SK-N-SH (cell line): ENCODE measurements around the gene DAB1. TPM values are rescaled to one million over a fixed set of nuclear protein-coding genes. Genes with fewer than 3 reads are reported as not detected.

Experiments
- CTCF ChIA-PET: fragments of 300-600, 350-600 bp; formaldehyde crosslinking; extraction: SDS; loops from one replicate; lab custom pipeline; 2021; lab: Yijun Ruan, JAX
- POLR2A ChIA-PET: fragments of 350-600 bp; sonication (Branson Sonifier 250); formaldehyde crosslinking; extraction: SDS; loops from one replicate; lab custom pipeline; 2020; ENCODE audit warnings: antibody characterized with exemption, inconsistent platforms; lab: Yijun Ruan, JAX
- DNase-seq: peaks from one replicate; pipeline ENCODE4 v3.0.0; 2012
- H2AFZ ChIP-seq: fragments of 200-600 bp; sonication (generic); 2 replicates; pipeline ENCODE4 v1.8.1; 2016; ENCODE audit warnings: antibody characterized with exemption, mild to moderate bottlenecking, low read depth
- H3F3A ChIP-seq: fragments of 200-600 bp; sonication (generic); replicated peaks from 2 replicates; pipeline ENCODE3; 2016; ENCODE audit warnings: antibody characterized with exemption, mild to moderate bottlenecking; ENCODE audit not compliant: insufficient read depth
- H3K27ac ChIP-seq, 2 experiments: fragments of 200-500 bp in 1 of 2; fragments of 200-600 bp in 1 of 2; sonication (Bioruptor generic) in 1 of 2; sonication (generic), shearing (Covaris generic) in 1 of 2; 2 replicates each; pipeline versions ENCODE4 v1.5.1 to v1.6.1; 2014 to 2016; ENCODE audit warnings: low read depth in 2 of 2, inconsistent platforms in 1 of 2, low read length in 1 of 2, mild to moderate bottlenecking in 1 of 2, mixed read lengths in 1 of 2
- H3K27me3 ChIP-seq: fragments of 200-600 bp; sonication (generic), shearing (Covaris generic); 2 replicates; pipeline ENCODE4 v1.6.1; 2016; ENCODE audit warnings: mixed run types; ENCODE audit not compliant: insufficient read depth
- H3K36me3 ChIP-seq, 2 experiments: fragments of 200-500 bp in 1 of 2; fragments of 200-600 bp in 1 of 2; sonication (Bioruptor generic) in 1 of 2; sonication (generic) in 1 of 2; replicated peaks in 1 of 2; 2 replicates each; pipeline versions ENCODE3 to v1.5.1; 2014 to 2016; ENCODE audit warnings: low read length in 1 of 2, mild to moderate bottlenecking in 1 of 2; ENCODE audit not compliant: insufficient read depth in 2 of 2, control insufficient read depth in 1 of 2
- H3K4me1 ChIP-seq, 2 experiments: fragments of 200-500 bp in 1 of 2; fragments of 200-600 bp in 1 of 2; sonication (Bioruptor generic) in 1 of 2; sonication (generic), shearing (Covaris generic) in 1 of 2; 2 replicates each; pipeline versions ENCODE4 v1.5.1 to v1.6.1; 2014 to 2016; ENCODE audit warnings: low read depth in 1 of 2, low read length in 1 of 2, mixed run types in 1 of 2; ENCODE audit not compliant: insufficient read depth in 2 of 2, control insufficient read depth in 1 of 2
- H3K4me2 ChIP-seq: fragments of 200-600 bp; sonication (generic), shearing (Covaris generic); 2 replicates; pipeline ENCODE4 v1.6.1; 2017; ENCODE audit warnings: mixed run types
- H3K4me3 ChIP-seq, 2 experiments: fragments of 200-500 bp in 1 of 2; fragments of 200-600 bp in 1 of 2; sonication (Bioruptor generic) in 1 of 2; sonication (generic), shearing (Covaris generic) in 1 of 2; 2 replicates each; pipeline versions ENCODE4 v1.5.1 to v1.8.1; 2014 to 2016; ENCODE audit warnings: low read depth in 2 of 2, inconsistent platforms in 1 of 2, low read length in 1 of 2, mild to moderate bottlenecking in 1 of 2, mixed read lengths in 1 of 2, moderate library complexity in 1 of 2
- H3K79me2 ChIP-seq: fragments of 200-600 bp; sonication (generic); 2 replicates; pipeline ENCODE4 v1.8.1; 2017; ENCODE audit warnings: mild to moderate bottlenecking; ENCODE audit not compliant: insufficient read depth
- H3K9ac ChIP-seq: fragments of 200-600 bp; sonication (generic); 2 replicates; pipeline ENCODE4 v1.6.1; 2017; ENCODE audit warnings: mixed run types
- H3K9me2 ChIP-seq: fragments of 200-600 bp; sonication (generic); 2 replicates; pipeline ENCODE4 v1.6.1; 2017; ENCODE audit warnings: mixed run types
- H3K9me3 ChIP-seq: fragments of 200-600 bp; sonication (generic); 2 replicates; pipeline ENCODE4 v1.6.1; 2017; ENCODE audit warnings: mixed run types, mild to moderate bottlenecking, moderate library complexity
- H4K20me1 ChIP-seq: fragments of 200-600 bp; sonication (generic); 2 replicates; pipeline ENCODE4 v1.6.1; 2017; ENCODE audit warnings: mild to moderate bottlenecking, mixed run types; ENCODE audit not compliant: insufficient read depth
- FOXM1 ChIP-seq: IDR thresholded peaks from 2 replicates; pipeline ENCODE4 v1.4.0; 2012; ENCODE audit warnings: low read depth, mild to moderate bottlenecking
- GABPA ChIP-seq: IDR thresholded peaks from 2 replicates; pipeline ENCODE4 v1.4.0; 2012; ENCODE audit warnings: low read depth, mild to moderate bottlenecking
- GATA2 ChIP-seq: sonication (generic); formaldehyde crosslinking; IDR thresholded peaks from 2 replicates; pipeline ENCODE4 v1.5.0; 2020; ENCODE audit warnings: mild to moderate bottlenecking, missing genetic modification reagents
- JUND ChIP-seq: IDR thresholded peaks from 2 replicates; pipeline ENCODE4 v1.4.0; 2012
- NFIC ChIP-seq: IDR thresholded peaks from 2 replicates; pipeline ENCODE4 v1.4.0; 2012; ENCODE audit warnings: borderline replicate concordance
- NRF1 ChIP-seq: IDR thresholded peaks from 2 replicates; pipeline ENCODE4 v1.6.1; 2012; ENCODE audit warnings: low read depth, mild to moderate bottlenecking, low read length
- POLR2AphosphoS5 ChIP-seq: IDR thresholded peaks from 2 replicates; pipeline ENCODE4 v1.6.1; 2012; ENCODE audit warnings: low read depth, low read length
- RXRA ChIP-seq: IDR thresholded peaks from 2 replicates; pipeline ENCODE4 v1.4.0; 2012; ENCODE audit warnings: low read depth, mild to moderate bottlenecking, borderline replicate concordance
- WGBS: methylation state at CpG from one replicate; pipeline ENCODE4 v1.1.6; 2017; ENCODE audit warnings: low lambda C conversion rate; 5-methylcytosine and 5-hydroxymethylcytosine counted together
- polyA plus RNA-seq, 3 experiments: library from polyadenylated mRNA; depleted of rRNA; stranded (reverse); fragments of >200 nt; gene quantifications; 2 replicates each; pipeline ENCODE4 v1.2.3, GENCODE V29; 2012
- TF ChIP-seq, protein P1 (sequence below): IDR thresholded peaks from 2 replicates; pipeline ENCODE4; 2012
- TF ChIP-seq, protein P2 (sequence below): fragments of 150-350 bp; IDR thresholded peaks from 2 replicates; pipeline ENCODE4 v1.6.1; 2016; ENCODE audit warnings: mild to moderate bottlenecking, low read depth, low read length
- TF ChIP-seq, protein P3 (sequence below): IDR thresholded peaks from 2 replicates; pipeline ENCODE4 v1.4.0; 2012; ENCODE audit warnings: low read depth, borderline replicate concordance
- TF ChIP-seq, protein P4 (sequence below): IDR thresholded peaks from 2 replicates; pipeline ENCODE4 v1.4.0; 2012; ENCODE audit warnings: low read depth
- TF ChIP-seq, protein P5 (sequence below): IDR thresholded peaks from 2 replicates; pipeline ENCODE4 v1.4.0; 2012; ENCODE audit warnings: low read depth, borderline replicate concordance
- TF ChIP-seq, protein P6 (sequence below): fragments of 200-600 bp; sonication (generic); IDR thresholded peaks from 2 replicates; pipeline ENCODE4 v1.6.1; 2017; ENCODE audit warnings: antibody characterized with exemption, mild to moderate bottlenecking, moderate library complexity

DAB1 gene
- polyA plus RNA-seq, 1 of the 3 experiments (the other 2 are of a cell fraction) = 2.9 TPM

DNA sequence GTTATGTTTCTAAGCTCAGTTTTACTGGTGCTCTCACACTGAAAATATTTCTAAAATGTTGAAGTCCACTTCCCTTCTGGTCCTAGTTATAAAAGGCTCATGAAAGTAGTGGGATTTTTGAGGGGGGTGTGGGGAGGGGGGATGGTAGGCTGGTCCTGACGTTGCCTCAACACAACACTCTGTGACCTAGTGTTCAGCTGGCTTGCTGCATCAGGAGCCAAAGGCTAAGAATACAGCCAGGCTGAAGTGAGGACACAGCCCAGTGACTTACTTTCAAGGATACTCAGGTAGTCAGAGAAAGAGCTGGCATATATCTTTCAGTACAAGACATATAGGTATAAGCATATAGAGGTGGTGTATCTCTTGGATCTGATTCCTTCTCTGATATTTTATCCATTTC lies 306.1 kb downstream of the DAB1 start:
- no peaks in the 10 kb centered on the region for H3K9me3 ChIP-seq
- TF ChIP-seq, protein P1, sequence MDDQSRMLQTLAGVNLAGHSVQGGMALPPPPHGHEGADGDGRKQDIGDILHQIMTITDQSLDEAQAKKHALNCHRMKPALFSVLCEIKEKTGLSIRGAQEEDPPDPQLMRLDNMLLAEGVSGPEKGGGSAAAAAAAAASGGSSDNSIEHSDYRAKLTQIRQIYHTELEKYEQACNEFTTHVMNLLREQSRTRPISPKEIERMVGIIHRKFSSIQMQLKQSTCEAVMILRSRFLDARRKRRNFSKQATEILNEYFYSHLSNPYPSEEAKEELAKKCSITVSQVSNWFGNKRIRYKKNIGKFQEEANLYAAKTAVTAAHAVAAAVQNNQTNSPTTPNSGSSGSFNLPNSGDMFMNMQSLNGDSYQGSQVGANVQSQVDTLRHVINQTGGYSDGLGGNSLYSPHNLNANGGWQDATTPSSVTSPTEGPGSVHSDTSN = no peak
- no peak for TF ChIP-seq GABPA
- TF ChIP-seq, protein P2, sequence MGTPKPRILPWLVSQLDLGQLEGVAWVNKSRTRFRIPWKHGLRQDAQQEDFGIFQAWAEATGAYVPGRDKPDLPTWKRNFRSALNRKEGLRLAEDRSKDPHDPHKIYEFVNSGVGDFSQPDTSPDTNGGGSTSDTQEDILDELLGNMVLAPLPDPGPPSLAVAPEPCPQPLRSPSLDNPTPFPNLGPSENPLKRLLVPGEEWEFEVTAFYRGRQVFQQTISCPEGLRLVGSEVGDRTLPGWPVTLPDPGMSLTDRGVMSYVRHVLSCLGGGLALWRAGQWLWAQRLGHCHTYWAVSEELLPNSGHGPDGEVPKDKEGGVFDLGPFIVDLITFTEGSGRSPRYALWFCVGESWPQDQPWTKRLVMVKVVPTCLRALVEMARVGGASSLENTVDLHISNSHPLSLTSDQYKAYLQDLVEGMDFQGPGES = no peak
- CTCF ChIA-PET = no interaction called here
- peaks cover 0 to 3% of the 10 kb centered on the region in 2 experiments; a peak in 1 of 4 replicates for H3K4me1 ChIP-seq
- no peaks in the 10 kb centered on the region for H3K79me2 ChIP-seq
- no peak overlapping the region for H2AFZ ChIP-seq
- WGBS = 73% methylated on average over 1 of the region's 1 CpG
- no peaks in the 10 kb centered on the region for H3K36me3 ChIP-seq
- H3K27me3 ChIP-seq = no peaks in the 10 kb centered on the region
- no peak overlapping the region for H3K27ac ChIP-seq
- no peak for DNase-seq
- H3F3A ChIP-seq = no peaks in the 10 kb centered on the region
- H4K20me1 ChIP-seq = no peaks in the 10 kb centered on the region
- H3K9ac ChIP-seq = no peak overlapping the region
- H3K4me2 ChIP-seq = no peak overlapping the region
- POLR2A ChIA-PET = no interaction called here
- H3K9me2 ChIP-seq = no peaks in the 10 kb centered on the region
- H3K4me3 ChIP-seq = no peak overlapping the region

DNA sequence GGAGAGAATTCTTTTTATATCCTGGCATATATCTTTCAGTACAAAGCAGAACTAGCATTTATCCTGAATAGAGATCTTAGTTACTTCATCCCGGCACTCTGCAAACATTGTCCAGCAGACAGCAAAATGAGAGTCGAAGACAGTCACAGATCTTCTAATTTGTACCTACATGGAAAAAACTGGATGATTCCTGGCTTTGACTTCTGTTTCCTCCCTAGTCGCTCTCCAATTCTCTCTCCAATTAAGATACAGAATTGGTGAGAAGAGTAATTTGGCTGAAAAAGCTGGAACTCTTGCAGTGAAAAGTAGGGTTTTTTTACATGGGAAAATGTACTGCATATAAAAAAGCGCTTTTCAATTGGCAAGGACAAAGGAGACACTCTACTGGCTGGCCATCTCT lies 307.0 kb downstream of the DAB1 start:
- Histone ChIP-seq H3K27ac (no peak overlapping the region), H3K36me3 (no peaks in the 10 kb centered on the region), H3K9ac (no peak overlapping the region), H3K4me2 (no peak overlapping the region), H3K4me3 (no peak overlapping the region), H2AFZ (no peak overlapping the region), H3K79me2 (no peaks in the 10 kb centered on the region), H3K4me1 (peaks cover 0 to 3% of the 10 kb centered on the region in 2 experiments; a peak in 1 of 4 replicates), H4K20me1 (no peaks in the 10 kb centered on the region), H3K9me2 (no peaks in the 10 kb centered on the region), H3K9me3 (no peaks in the 10 kb centered on the region), H3K27me3 (no peaks in the 10 kb centered on the region), H3F3A (no peaks in the 10 kb centered on the region)
- ChIA-PET CTCF (no interaction called here), POLR2A (no interaction called here)
- DNase-seq = no peak
- WGBS = 79% methylated on average over 4 of the region's 4 CpGs
- TF ChIP-seq GATA2 (CRISPR knock-in tag) (no peak), FOXM1 (no peak), POLR2AphosphoS5 (no peak), NFIC (no peak), JUND (no peak), NRF1 (no peak), RXRA (no peak)
- TF ChIP-seq, protein P3, sequence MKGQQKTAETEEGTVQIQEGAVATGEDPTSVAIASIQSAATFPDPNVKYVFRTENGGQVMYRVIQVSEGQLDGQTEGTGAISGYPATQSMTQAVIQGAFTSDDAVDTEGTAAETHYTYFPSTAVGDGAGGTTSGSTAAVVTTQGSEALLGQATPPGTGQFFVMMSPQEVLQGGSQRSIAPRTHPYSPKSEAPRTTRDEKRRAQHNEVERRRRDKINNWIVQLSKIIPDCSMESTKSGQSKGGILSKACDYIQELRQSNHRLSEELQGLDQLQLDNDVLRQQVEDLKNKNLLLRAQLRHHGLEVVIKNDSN = no peak
- TF ChIP-seq, protein P4, sequence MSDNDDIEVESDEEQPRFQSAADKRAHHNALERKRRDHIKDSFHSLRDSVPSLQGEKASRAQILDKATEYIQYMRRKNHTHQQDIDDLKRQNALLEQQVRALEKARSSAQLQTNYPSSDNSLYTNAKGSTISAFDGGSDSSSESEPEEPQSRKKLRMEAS = no peak
- TF ChIP-seq, protein P5, sequence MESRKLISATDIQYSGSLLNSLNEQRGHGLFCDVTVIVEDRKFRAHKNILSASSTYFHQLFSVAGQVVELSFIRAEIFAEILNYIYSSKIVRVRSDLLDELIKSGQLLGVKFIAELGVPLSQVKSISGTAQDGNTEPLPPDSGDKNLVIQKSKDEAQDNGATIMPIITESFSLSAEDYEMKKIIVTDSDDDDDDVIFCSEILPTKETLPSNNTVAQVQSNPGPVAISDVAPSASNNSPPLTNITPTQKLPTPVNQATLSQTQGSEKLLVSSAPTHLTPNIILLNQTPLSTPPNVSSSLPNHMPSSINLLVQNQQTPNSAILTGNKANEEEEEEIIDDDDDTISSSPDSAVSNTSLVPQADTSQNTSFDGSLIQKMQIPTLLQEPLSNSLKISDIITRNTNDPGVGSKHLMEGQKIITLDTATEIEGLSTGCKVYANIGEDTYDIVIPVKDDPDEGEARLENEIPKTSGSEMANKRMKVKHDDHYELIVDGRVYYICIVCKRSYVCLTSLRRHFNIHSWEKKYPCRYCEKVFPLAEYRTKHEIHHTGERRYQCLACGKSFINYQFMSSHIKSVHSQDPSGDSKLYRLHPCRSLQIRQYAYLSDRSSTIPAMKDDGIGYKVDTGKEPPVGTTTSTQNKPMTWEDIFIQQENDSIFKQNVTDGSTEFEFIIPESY = no peak
- TF ChIP-seq, protein P6, sequence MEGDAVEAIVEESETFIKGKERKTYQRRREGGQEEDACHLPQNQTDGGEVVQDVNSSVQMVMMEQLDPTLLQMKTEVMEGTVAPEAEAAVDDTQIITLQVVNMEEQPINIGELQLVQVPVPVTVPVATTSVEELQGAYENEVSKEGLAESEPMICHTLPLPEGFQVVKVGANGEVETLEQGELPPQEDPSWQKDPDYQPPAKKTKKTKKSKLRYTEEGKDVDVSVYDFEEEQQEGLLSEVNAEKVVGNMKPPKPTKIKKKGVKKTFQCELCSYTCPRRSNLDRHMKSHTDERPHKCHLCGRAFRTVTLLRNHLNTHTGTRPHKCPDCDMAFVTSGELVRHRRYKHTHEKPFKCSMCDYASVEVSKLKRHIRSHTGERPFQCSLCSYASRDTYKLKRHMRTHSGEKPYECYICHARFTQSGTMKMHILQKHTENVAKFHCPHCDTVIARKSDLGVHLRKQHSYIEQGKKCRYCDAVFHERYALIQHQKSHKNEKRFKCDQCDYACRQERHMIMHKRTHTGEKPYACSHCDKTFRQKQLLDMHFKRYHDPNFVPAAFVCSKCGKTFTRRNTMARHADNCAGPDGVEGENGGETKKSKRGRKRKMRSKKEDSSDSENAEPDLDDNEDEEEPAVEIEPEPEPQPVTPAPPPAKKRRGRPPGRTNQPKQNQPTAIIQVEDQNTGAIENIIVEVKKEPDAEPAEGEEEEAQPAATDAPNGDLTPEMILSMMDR = no peak
- TF ChIP-seq, protein P2 = no peak
